Liver (tissue), 9 donors: ENCODE data around the gene FCSK. TPM values are rescaled to one million over a fixed set of nuclear protein-coding genes. Genes with fewer than 3 reads are reported as not detected.

Experiments used
- DNase-seq: peaks from one replicate; pipeline ENCODE4 v3.0.0-alpha.2; 2017; ENCODE audit warnings: low spot score
- H3K27ac ChIP-seq, 2 donors: one replicate each; pipeline ENCODE4 v1.7.0; 2013; ENCODE audit warnings: inconsistent platforms in 2 of 2, low read length in 2 of 2, control low read depth in 1 of 2, low read depth in 1 of 2, mild to moderate bottlenecking in 1 of 2
- H3K27me3 ChIP-seq, 4 donors: one replicate each; pipeline versions ENCODE4 v1.6.1 to v1.7.0; 2013; ENCODE audit warnings: low read length in 3 of 4, inconsistent platforms in 1 of 4, mild to moderate bottlenecking in 1 of 4, moderate library complexity in 1 of 4; ENCODE audit not compliant: control insufficient read depth in 4 of 4, insufficient read depth in 4 of 4
- H3K36me3 ChIP-seq, 4 donors: one replicate each; pipeline versions ENCODE4 v1.6.1 to v1.7.0; 2013; ENCODE audit warnings: low read length in 3 of 4, mild to moderate bottlenecking in 3 of 4, low read depth in 1 of 4, moderate library complexity in 1 of 4; ENCODE audit not compliant: control insufficient read depth in 4 of 4, insufficient read depth in 3 of 4
- H3K4me1 ChIP-seq, 4 donors: one replicate each; pipeline versions ENCODE4 v1.6.1 to v1.7.0; 2013; ENCODE audit warnings: low read length in 3 of 4, mild to moderate bottlenecking in 3 of 4, moderate library complexity in 1 of 4; ENCODE audit not compliant: control insufficient read depth in 4 of 4, insufficient read depth in 4 of 4
- H3K4me3 ChIP-seq, 3 donors: one replicate each; pipeline versions ENCODE4 v1.6.1 to v1.7.0; 2013; ENCODE audit warnings: low read length in 3 of 3, control low read depth in 1 of 3, low read depth in 1 of 3, mild to moderate bottlenecking in 1 of 3
- H3K9ac ChIP-seq, 2 donors: one replicate each; pipeline ENCODE4 v1.7.0; 2013; ENCODE audit warnings: low read length in 2 of 2, mild to moderate bottlenecking in 2 of 2, moderate library complexity in 2 of 2, control low read depth in 1 of 2, low read depth in 1 of 2
- H3K9me3 ChIP-seq, 4 donors: one replicate each; pipeline versions ENCODE4 v1.6.1 to v1.7.0; 2013; ENCODE audit warnings: low read length in 3 of 4; ENCODE audit not compliant: control insufficient read depth in 4 of 4
- NR2F2 ChIP-seq: IDR thresholded peaks from 2 replicates; pipeline ENCODE4 v1.6.1; 2016; ENCODE audit warnings: antibody characterized with exemption
- WGBS: extraction: QIAGEN DNeasy Blood & Tissue Kit; methylation state at CpG from one replicate; pipeline ENCODE4 v1.1.7; 2013; 5-methylcytosine and 5-hydroxymethylcytosine counted together
- polyA plus RNA-seq, 2 donors: library from polyadenylated mRNA; stranded (reverse) in 1 of 2; unstranded in 1 of 2; fragments of 200-250 nt in 1 of 2; fragments of >200 nt in 1 of 2; fragmentation: Nextera tagmentation in 1 of 2; extraction: Ambion mirVana in 1 of 2; gene quantifications; one replicate each; pipeline versions ENCODE4 v1.2.1 to v1.2.3, GENCODE V29; 2013 to 2015
- total RNA-seq, 2 donors: library from RNA; depleted of rRNA; stranded (reverse); fragments of >200 nt; gene quantifications; one replicate each; pipeline ENCODE4 v1.2.3, GENCODE V29; 2014
- TF ChIP-seq, protein P1 (sequence below): fragments of 150-350 bp; IDR thresholded peaks from 2 replicates; pipeline ENCODE4 v1.5.1; 2017; ENCODE audit warnings: improper control_type of control experiment, low read depth, low read length; ENCODE audit not compliant: missing input control
- TF ChIP-seq, protein P2 (sequence below): IDR thresholded peaks from 2 replicates; pipeline ENCODE4 v1.6.1; 2016; ENCODE audit warnings: antibody characterized with exemption, mild to moderate bottlenecking
- donor health status: healthy.
- donor health status: healthy.
- donor health status: healthy.
- donor health status: healthy.
- donor health status: healthy.

The FCSK gene
- total and polyA plus RNA-seq, 4 donors: 4.3 to 20.2 (median 8.5) TPM

DNA sequence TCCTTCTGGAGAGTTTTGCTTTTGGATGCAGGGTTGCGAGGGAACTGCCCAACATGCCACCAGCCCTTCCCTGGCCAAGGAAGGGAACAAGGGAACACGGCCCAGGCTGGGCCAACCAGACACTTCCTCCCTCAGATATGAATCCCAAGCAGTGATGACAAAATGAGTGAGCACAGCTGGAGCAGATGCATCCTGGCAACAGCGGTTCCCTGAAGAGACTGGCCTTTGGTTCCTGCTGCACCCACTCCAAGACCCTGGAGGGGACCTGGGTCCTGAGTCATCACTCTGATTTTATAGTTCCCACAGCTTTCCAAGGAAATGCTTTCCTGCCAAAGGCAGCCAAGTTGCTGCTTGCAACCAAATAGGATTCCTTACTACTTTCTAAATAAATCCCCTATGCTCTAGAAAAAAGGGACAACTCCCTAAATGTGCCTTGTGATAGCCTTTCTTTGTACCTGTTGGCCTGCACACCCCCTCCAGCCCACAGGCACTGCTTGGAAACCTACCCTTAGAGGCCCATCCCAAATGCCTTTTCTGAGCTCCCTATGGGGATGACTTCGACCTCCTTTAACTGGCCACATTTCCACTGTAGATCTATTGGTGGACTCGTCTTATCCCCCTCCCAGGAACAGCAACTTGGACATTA lies 20.8 kb upstream of the FCSK start:
- no peak for DNase-seq
- peak; percentile 81 for TF ChIP-seq NR2F2
- TF ChIP-seq, protein P1, sequence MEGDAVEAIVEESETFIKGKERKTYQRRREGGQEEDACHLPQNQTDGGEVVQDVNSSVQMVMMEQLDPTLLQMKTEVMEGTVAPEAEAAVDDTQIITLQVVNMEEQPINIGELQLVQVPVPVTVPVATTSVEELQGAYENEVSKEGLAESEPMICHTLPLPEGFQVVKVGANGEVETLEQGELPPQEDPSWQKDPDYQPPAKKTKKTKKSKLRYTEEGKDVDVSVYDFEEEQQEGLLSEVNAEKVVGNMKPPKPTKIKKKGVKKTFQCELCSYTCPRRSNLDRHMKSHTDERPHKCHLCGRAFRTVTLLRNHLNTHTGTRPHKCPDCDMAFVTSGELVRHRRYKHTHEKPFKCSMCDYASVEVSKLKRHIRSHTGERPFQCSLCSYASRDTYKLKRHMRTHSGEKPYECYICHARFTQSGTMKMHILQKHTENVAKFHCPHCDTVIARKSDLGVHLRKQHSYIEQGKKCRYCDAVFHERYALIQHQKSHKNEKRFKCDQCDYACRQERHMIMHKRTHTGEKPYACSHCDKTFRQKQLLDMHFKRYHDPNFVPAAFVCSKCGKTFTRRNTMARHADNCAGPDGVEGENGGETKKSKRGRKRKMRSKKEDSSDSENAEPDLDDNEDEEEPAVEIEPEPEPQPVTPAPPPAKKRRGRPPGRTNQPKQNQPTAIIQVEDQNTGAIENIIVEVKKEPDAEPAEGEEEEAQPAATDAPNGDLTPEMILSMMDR: no peak
- TF ChIP-seq, protein P2, sequence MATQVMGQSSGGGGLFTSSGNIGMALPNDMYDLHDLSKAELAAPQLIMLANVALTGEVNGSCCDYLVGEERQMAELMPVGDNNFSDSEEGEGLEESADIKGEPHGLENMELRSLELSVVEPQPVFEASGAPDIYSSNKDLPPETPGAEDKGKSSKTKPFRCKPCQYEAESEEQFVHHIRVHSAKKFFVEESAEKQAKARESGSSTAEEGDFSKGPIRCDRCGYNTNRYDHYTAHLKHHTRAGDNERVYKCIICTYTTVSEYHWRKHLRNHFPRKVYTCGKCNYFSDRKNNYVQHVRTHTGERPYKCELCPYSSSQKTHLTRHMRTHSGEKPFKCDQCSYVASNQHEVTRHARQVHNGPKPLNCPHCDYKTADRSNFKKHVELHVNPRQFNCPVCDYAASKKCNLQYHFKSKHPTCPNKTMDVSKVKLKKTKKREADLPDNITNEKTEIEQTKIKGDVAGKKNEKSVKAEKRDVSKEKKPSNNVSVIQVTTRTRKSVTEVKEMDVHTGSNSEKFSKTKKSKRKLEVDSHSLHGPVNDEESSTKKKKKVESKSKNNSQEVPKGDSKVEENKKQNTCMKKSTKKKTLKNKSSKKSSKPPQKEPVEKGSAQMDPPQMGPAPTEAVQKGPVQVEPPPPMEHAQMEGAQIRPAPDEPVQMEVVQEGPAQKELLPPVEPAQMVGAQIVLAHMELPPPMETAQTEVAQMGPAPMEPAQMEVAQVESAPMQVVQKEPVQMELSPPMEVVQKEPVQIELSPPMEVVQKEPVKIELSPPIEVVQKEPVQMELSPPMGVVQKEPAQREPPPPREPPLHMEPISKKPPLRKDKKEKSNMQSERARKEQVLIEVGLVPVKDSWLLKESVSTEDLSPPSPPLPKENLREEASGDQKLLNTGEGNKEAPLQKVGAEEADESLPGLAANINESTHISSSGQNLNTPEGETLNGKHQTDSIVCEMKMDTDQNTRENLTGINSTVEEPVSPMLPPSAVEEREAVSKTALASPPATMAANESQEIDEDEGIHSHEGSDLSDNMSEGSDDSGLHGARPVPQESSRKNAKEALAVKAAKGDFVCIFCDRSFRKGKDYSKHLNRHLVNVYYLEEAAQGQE: peak; percentile 18
- Histone ChIP-seq H3K27me3 (no peaks in the 10 kb centered on the region), H3K9me3 (no peaks in the 10 kb centered on the region), H3K4me3 (no peak overlapping the region), H3K36me3 (no peaks in the 10 kb centered on the region), H3K27ac (peak overlapping the region; percentile 46 to 59), H3K4me1 (peaks cover 29 to 47% (median 33%) of the 10 kb centered on the region in 4 donors), H3K9ac (peak overlapping the region in 1 of 2 donors; percentile 10)
- WGBS: 70% methylated on average over 5 of the region's 5 CpGs

DNA sequence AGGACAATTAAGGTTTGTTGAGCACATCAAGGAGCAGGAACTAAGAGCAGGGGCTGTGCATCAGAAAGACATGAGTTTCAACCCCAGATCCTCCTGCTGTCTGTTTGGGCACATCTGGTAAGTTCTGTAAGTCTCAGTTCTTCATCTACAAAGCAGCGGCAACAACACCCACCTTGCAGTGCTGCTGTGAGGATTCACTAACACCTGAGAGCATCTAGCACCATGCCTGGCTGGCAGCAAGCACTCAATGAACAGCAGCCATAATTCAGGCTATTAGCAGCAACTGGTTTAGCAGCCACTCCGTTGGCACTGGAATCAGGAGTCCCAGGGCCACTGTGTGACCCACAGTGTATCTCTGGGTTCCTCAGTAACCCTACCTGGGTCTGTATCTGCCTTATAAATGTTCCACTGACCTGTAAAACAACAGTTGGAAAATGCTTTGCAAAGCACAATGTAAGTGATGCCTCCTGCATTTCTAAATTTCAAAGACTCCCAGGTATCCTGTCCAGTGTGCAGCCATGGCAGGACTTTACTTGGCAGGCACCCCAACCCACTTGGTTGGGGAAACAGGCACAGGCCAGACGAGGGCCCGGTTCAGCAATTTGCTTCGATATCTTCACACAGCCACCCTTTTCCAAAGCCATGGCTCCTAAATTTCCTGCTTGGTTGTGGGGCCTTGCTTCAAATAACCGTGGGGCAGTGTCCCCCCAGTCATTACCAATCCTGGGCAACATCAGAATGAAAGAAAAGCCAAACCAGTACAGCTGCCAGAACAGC lies 19.7 kb upstream of the FCSK start:
- H3K4me3 ChIP-seq: no peak overlapping the region
- no peaks in the 10 kb centered on the region for H3K27me3 ChIP-seq
- TF ChIP-seq, protein P2: no peak
- H3K9ac ChIP-seq: no peak overlapping the region
- no peaks in the 10 kb centered on the region for H3K36me3 ChIP-seq
- H3K9me3 ChIP-seq: no peaks in the 10 kb centered on the region
- no peak for DNase-seq
- 89% methylated on average over 6 of the region's 6 CpGs for WGBS
- no peak overlapping the region for H3K27ac ChIP-seq
- H3K4me1 ChIP-seq: peaks cover 23 to 44% (median 29%) of the 10 kb centered on the region in 4 donors
